ENCODE data around the gene IRF6.

Gene IRF6

GRCh38 chr1:209805875-209806760 lies at the start of gene IRF6:
TSS of gene IRF6 (minus strand) at chr1:209806142. CDS start at chr1:209801413, 4,729 bp downstream.
- Mint-ChIP-seq H3K4me1 (peaks cover 34% of the 10 kb centered on the region), H3K4me3 (peak within 1 kb of the TSS; percentile 76 to 93), H3K27me3 (no peaks in the 10 kb centered on the region), H3K27ac (peak within 1 kb of the TSS in 1 of 2 donors; percentile 89), H3K9me3 (peaks cover 0 to 4% of the 10 kb centered on the region in 2 donors)
- ATAC-seq: peak; percentile 76
- DNase-seq: peak; percentile 36 to 76

- peaks cover 7% of the 10 kb centered on the region for H3K4me1 Mint-ChIP-seq
- no peak for ATAC-seq
Observed at GRCh38 chr1:209855623-209856022, 49.7 kb upstream of the IRF6 start.

GRCh38 chr1:209855006-209855405 lies 49.1 kb upstream of the IRF6 start:
- H3K9me3 Mint-ChIP-seq: no peaks in the 10 kb centered on the region
- peaks cover 12% of the 10 kb centered on the region for H3K4me1 Mint-ChIP-seq
- DNase-seq (no peak), ATAC-seq (no peak)
- H3K27me3 Mint-ChIP-seq: no peaks in the 10 kb centered on the region
- H3K27ac Mint-ChIP-seq: no peak overlapping the region
- H3K4me3 Mint-ChIP-seq: no peak overlapping the region

More at GRCh38 chr1:209855623-209856022, 49.7 kb upstream of the IRF6 start:
- no peak for DNase-seq
- H3K9me3 Mint-ChIP-seq: no peaks in the 10 kb centered on the region
- peak overlapping the region in 1 of 2 donors; percentile 42 for H3K27ac Mint-ChIP-seq
- no peak overlapping the region for H3K4me3 Mint-ChIP-seq
- H3K27me3 Mint-ChIP-seq: peaks cover under 1% of the 10 kb centered on the region

- no peak for ATAC-seq
- H3K27ac Mint-ChIP-seq: no peak overlapping the region
- no peaks in the 10 kb centered on the region for H3K9me3 Mint-ChIP-seq
- no peak overlapping the region for H3K4me3 Mint-ChIP-seq
- no peaks in the 10 kb centered on the region for H3K27me3 Mint-ChIP-seq
- no peak for DNase-seq
- H3K4me1 Mint-ChIP-seq: peaks cover 14% of the 10 kb centered on the region
Observed at GRCh38 chr1:209854196-209854595, 48.3 kb upstream of the IRF6 start.

- Mint-ChIP-seq H3K27ac (no peak overlapping the region), H3K4me1 (peaks cover 14% of the 10 kb centered on the region), H3K4me3 (no peak overlapping the region), H3K27me3 (no peaks in the 10 kb centered on the region), H3K9me3 (no peaks in the 10 kb centered on the region)
- ATAC-seq: no peak
- DNase-seq: no peak
Observed at GRCh38 chr1:209853676-209854075, 47.7 kb upstream of the IRF6 start.

- Mint-ChIP-seq H3K9me3 (no peaks in the 10 kb centered on the region), H3K4me3 (no peak overlapping the region), H3K27ac (peak overlapping the region in 1 of 2 donors; percentile 21), H3K4me1 (peaks cover 21% of the 10 kb centered on the region), H3K27me3 (no peaks in the 10 kb centered on the region)
- no peak for ATAC-seq
- no peak for DNase-seq
Observed at GRCh38 chr1:209850342-209850979, 44.5 kb upstream of the IRF6 start.

GRCh38 chr1:209849388-209849787 lies 43.4 kb upstream of the IRF6 start:
- Mint-ChIP-seq H3K27ac (no peak overlapping the region), H3K4me3 (no peak overlapping the region), H3K9me3 (no peaks in the 10 kb centered on the region), H3K27me3 (no peaks in the 10 kb centered on the region), H3K4me1 (peaks cover 17% of the 10 kb centered on the region)
- no peak for DNase-seq
- no peak for ATAC-seq

GRCh38 chr1:209845408-209845725 lies 39.4 kb upstream of the IRF6 start:
- H3K4me1 Mint-ChIP-seq: peaks cover 23% of the 10 kb centered on the region
- DNase-seq (no peak), ATAC-seq (no peak)
- H3K9me3 Mint-ChIP-seq: no peaks in the 10 kb centered on the region
- H3K27me3 Mint-ChIP-seq: no peaks in the 10 kb centered on the region
- H3K4me3 Mint-ChIP-seq: no peak overlapping the region
- H3K27ac Mint-ChIP-seq: no peak overlapping the region

- no peak overlapping the region for H3K27ac Mint-ChIP-seq
- H3K27me3 Mint-ChIP-seq: no peaks in the 10 kb centered on the region
- DNase-seq: no peak
- H3K4me1 Mint-ChIP-seq: peaks cover 23% of the 10 kb centered on the region
- no peak for ATAC-seq
- no peak overlapping the region for H3K4me3 Mint-ChIP-seq
- H3K9me3 Mint-ChIP-seq: no peaks in the 10 kb centered on the region
Observed at GRCh38 chr1:209844695-209845407, 38.9 kb upstream of the IRF6 start.

GRCh38 chr1:209840611-209841010 lies 34.7 kb upstream of the IRF6 start:
- Mint-ChIP-seq H3K27ac (peak overlapping the region in 1 of 2 donors; percentile 81), H3K27me3 (no peaks in the 10 kb centered on the region), H3K9me3 (no peaks in the 10 kb centered on the region), H3K4me1 (peaks cover 52% of the 10 kb centered on the region), H3K4me3 (peak overlapping the region in 1 of 2 donors; percentile 40)
- DNase-seq (no peak), ATAC-seq (no peak)

GRCh38 chr1:209839875-209840546 lies 34.1 kb upstream of the IRF6 start:
- Mint-ChIP-seq H3K9me3 (no peaks in the 10 kb centered on the region), H3K4me1 (peaks cover 58% of the 10 kb centered on the region), H3K4me3 (peak overlapping the region; percentile 16 to 41), H3K27ac (peak overlapping the region; percentile 7 to 81), H3K27me3 (no peaks in the 10 kb centered on the region)
- DNase-seq (no peak), ATAC-seq (peak; percentile 56)

GRCh38 chr1:209838537-209838936 lies 32.6 kb upstream of the IRF6 start:
- DNase-seq (no peak), ATAC-seq (no peak)
- Mint-ChIP-seq H3K9me3 (no peaks in the 10 kb centered on the region), H3K4me3 (no peak overlapping the region), H3K4me1 (peaks cover 73% of the 10 kb centered on the region), H3K27me3 (no peaks in the 10 kb centered on the region), H3K27ac (no peak overlapping the region)

- Mint-ChIP-seq H3K4me1 (peaks cover 78% of the 10 kb centered on the region), H3K27me3 (no peaks in the 10 kb centered on the region), H3K27ac (no peak overlapping the region), H3K4me3 (no peak overlapping the region), H3K9me3 (no peaks in the 10 kb centered on the region)
- DNase-seq (no peak), ATAC-seq (no peak)
Observed at GRCh38 chr1:209837671-209838070, 31.7 kb upstream of the IRF6 start.

GRCh38 chr1:209835782-209836298 lies 29.9 kb upstream of the IRF6 start:
- no peaks in the 10 kb centered on the region for H3K9me3 Mint-ChIP-seq
- peaks cover 75% of the 10 kb centered on the region for H3K4me1 Mint-ChIP-seq
- H3K27ac Mint-ChIP-seq: peak overlapping the region; percentile 37 to 59
- H3K27me3 Mint-ChIP-seq: no peaks in the 10 kb centered on the region
- DNase-seq: no peak
- peak; percentile 70 for ATAC-seq
- H3K4me3 Mint-ChIP-seq: no peak overlapping the region

GRCh38 chr1:209831615-209832014 lies 25.7 kb upstream of the IRF6 start:
- no peak for DNase-seq
- no peak for ATAC-seq
- Mint-ChIP-seq H3K4me3 (no peak overlapping the region), H3K27me3 (no peaks in the 10 kb centered on the region), H3K9me3 (no peaks in the 10 kb centered on the region), H3K4me1 (peaks cover 78% of the 10 kb centered on the region), H3K27ac (no peak overlapping the region)

Measured in stimulated activated naive CD8-positive, alpha-beta T cell treated with anti-CD3 and anti-CD28 coated beads, Interleukin-15, amount 100 ng/mL, for 72 hours (primary cell).